Endodermal cell (in vitro differentiated cells): ENCODE measurements around the gene PEDS1. TPM values are rescaled to one million over a fixed set of nuclear protein-coding genes. Genes with fewer than 3 reads are reported as not detected.

Experiments used
- DNase-seq: peaks from one replicate; pipeline ENCODE4 v3.0.0-alpha.2; 2017
- H3K27ac ChIP-seq: 2 replicates; pipeline ENCODE4 v1.5.1; 2013; ENCODE audit warnings: mild to moderate bottlenecking, low read depth, low read length, moderate library complexity
- H3K27me3 ChIP-seq: 2 replicates; pipeline ENCODE4 v1.6.1; 2013; ENCODE audit warnings: mild to moderate bottlenecking, low read length, moderate library complexity; ENCODE audit not compliant: insufficient read depth, control insufficient read depth, poor library complexity, severe bottlenecking
- H3K36me3 ChIP-seq: 2 replicates; pipeline ENCODE4 v1.7.0; 2013; ENCODE audit warnings: mild to moderate bottlenecking, low read length, moderate library complexity; ENCODE audit not compliant: control insufficient read depth, insufficient read depth
- H3K4me1 ChIP-seq: one replicate; pipeline ENCODE4 v1.7.0; 2013; ENCODE audit warnings: low read length; ENCODE audit not compliant: control insufficient read depth, insufficient read depth
- H3K4me3 ChIP-seq: 2 replicates; pipeline ENCODE4 v1.5.1; 2013; ENCODE audit warnings: mild to moderate bottlenecking, low read length, moderate library complexity
- H3K9ac ChIP-seq: 2 replicates; pipeline ENCODE4 v1.6.1; 2013; ENCODE audit warnings: mild to moderate bottlenecking, low read length, moderate library complexity; ENCODE audit not compliant: poor library complexity, severe bottlenecking; ENCODE audit errors: extremely low read depth
- H3K9me3 ChIP-seq: 2 replicates; pipeline ENCODE4 v1.6.1; 2013; ENCODE audit warnings: mild to moderate bottlenecking, low read length, moderate library complexity; ENCODE audit not compliant: control insufficient read depth
- H3K27ac Mint-ChIP-seq: 2 replicates; pipeline ENCODE4 v1.8.0; 2020; ENCODE audit warnings: mixed read lengths
- H3K27me3 Mint-ChIP-seq: 2 replicates; pipeline ENCODE4 v1.8.0; 2021; ENCODE audit warnings: mild to moderate bottlenecking, mixed read lengths; ENCODE audit not compliant: insufficient read depth
- H3K36me3 Mint-ChIP-seq: 2 replicates; pipeline ENCODE4 v1.8.0; 2020; ENCODE audit warnings: low read depth, mixed read lengths
- H3K4me1 Mint-ChIP-seq: 2 replicates; pipeline ENCODE4 v1.8.0; 2020; ENCODE audit warnings: mixed read lengths
- H3K4me3 Mint-ChIP-seq: 2 replicates; pipeline ENCODE4 v1.8.0; 2020; ENCODE audit warnings: mild to moderate bottlenecking, moderate library complexity, mixed read lengths
- H3K9me3 Mint-ChIP-seq: 2 replicates; pipeline ENCODE4 v1.8.0; 2020; ENCODE audit warnings: mild to moderate bottlenecking, mixed read lengths
- CTCF ChIP-seq: fragments of 200-600 bp; sonication (generic); conservative IDR thresholded peaks from 2 replicates; pipeline ENCODE4 v1.5.0; 2021; ENCODE audit warnings: antibody characterized with exemption, mild to moderate bottlenecking
- WGBS, 2 experiments: methylation state at CpG; one replicate each; pipeline versions ENCODE4 v1.1.5 to v1.1.7; 2013; ENCODE audit warnings: missing lambda C conversion rate in 2 of 2, mixed read lengths in 1 of 2; ENCODE audit not compliant: insufficient coverage in 1 of 2, insufficient read length in 1 of 2; 5-methylcytosine and 5-hydroxymethylcytosine counted together
- total RNA-seq, 2 donors: library from RNA; stranded (reverse); fragmentation: NEBNext Ultra II Directional in 1 of 2; extraction: Animal tissue kit (Norgen Biotek cat#: 25700) in 1 of 2; gene quantifications; 2 replicates in 1 of 2; 3 replicates in 1 of 2; pipeline ENCODE4 v1.2.1, GENCODE V29; 2021

Gene PEDS1
- total RNA-seq, 2 donors from 2014 or later: 28.0 to 30.9 TPM

GRCh38 chr20:50188287-50188688 lies 34.8 kb upstream of the PEDS1 start:
- Histone ChIP-seq H3K27me3 (no peaks in the 10 kb centered on the region), H3K4me3 (no peak overlapping the region), H3K4me1 (peaks cover 2% of the 10 kb centered on the region), H3K9ac (no peak overlapping the region), H3K36me3 (no peaks in the 10 kb centered on the region), H3K9me3 (no peaks in the 10 kb centered on the region), H3K27ac (no peak overlapping the region)
- no peaks in the 10 kb centered on the region for H3K36me3 Mint-ChIP-seq
- H3K27me3 Mint-ChIP-seq: peaks cover 19% of the 10 kb centered on the region
- H3K4me3 Mint-ChIP-seq: no peak overlapping the region
- no peaks in the 10 kb centered on the region for H3K9me3 Mint-ChIP-seq
- no peak for DNase-seq
- no peak for TF ChIP-seq CTCF
- no peak overlapping the region for H3K27ac Mint-ChIP-seq
- H3K4me1 Mint-ChIP-seq: peaks cover 10% of the 10 kb centered on the region
- WGBS, 2 experiments: 92 to 100% methylated on average over 3 to 6 of the region's 6 CpGs

DNA sequence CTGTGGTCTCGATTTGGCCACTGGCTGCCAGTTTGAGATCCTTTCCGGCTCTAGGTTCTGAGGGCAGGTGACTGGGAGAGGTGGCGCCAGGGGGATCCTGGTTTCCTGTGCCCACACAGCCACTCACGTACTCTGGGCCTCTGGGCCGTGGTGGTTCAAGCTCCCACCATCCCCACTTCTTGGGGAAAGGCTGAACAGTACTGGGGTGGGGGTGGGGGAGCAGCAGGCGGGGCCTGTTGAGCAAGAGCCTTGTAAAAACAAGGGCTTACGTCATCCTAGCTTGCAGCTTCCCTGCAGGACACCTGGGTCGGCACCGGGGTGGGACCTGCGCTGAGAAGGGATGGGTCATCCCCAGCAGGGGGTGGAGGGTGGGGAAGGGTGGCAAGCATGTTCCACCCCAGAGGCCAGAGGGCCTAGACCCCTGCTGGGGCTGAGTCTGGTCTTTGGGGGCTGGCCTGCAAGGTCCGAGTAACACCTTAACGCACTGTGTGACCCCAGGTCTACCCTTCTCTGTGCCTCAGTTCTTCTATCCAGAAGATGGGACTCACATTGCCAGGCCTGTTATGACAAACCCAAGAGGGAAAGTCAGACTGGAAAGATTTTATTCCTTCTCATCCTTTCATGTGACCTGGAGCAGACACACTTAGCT lies 34.0 kb upstream of the PEDS1 start:
- Histone ChIP-seq H3K36me3 (no peaks in the 10 kb centered on the region), H3K27me3 (no peaks in the 10 kb centered on the region), H3K9ac (no peak overlapping the region), H3K27ac (no peak overlapping the region), H3K4me1 (no peaks in the 10 kb centered on the region), H3K9me3 (no peaks in the 10 kb centered on the region), H3K4me3 (no peak overlapping the region)
- no peak for TF ChIP-seq CTCF
- Mint-ChIP-seq H3K27me3 (peaks cover 16% of the 10 kb centered on the region), H3K36me3 (no peaks in the 10 kb centered on the region), H3K4me3 (no peak overlapping the region), H3K9me3 (no peaks in the 10 kb centered on the region), H3K27ac (no peak overlapping the region), H3K4me1 (peaks cover 3% of the 10 kb centered on the region)
- 74 to 78% methylated on average over 8 to 12 of the region's 12 CpGs for WGBS, 2 experiments
- DNase-seq: peak; percentile 70

DNA sequence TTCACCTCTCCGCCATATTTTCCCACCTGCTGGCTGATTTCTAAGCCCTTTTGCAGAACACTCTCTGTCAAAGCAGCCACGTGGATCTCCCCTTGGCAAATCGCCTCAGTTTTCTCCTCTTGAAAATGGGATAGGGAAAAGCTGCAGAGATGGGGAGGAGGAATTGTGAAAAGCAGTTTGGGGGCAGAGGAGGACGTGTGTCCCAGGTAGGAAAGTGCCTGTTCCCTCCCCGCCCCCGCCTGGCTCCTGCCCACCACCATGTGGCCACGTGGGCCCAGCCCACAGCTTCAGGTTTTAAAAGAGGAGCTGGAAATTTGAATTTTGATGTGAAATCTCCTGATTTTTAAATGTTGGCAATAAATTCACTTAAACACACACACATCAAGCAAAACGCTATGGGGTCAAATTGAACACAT lies 33.5 kb upstream of the PEDS1 start:
- H3K4me3 Mint-ChIP-seq: no peak overlapping the region
- Histone ChIP-seq H3K27ac (no peak overlapping the region), H3K36me3 (no peaks in the 10 kb centered on the region), H3K4me1 (no peaks in the 10 kb centered on the region), H3K9ac (no peak overlapping the region), H3K27me3 (no peaks in the 10 kb centered on the region), H3K9me3 (no peaks in the 10 kb centered on the region), H3K4me3 (no peak overlapping the region)
- no peak overlapping the region for H3K27ac Mint-ChIP-seq
- H3K9me3 Mint-ChIP-seq: no peaks in the 10 kb centered on the region
- peaks cover 16% of the 10 kb centered on the region for H3K27me3 Mint-ChIP-seq
- DNase-seq: peak; percentile 53
- no peaks in the 10 kb centered on the region for H3K36me3 Mint-ChIP-seq
- TF ChIP-seq CTCF: no peak
- 77 to 78% methylated on average over 3 to 8 of the region's 8 CpGs for WGBS, 2 experiments
- no peaks in the 10 kb centered on the region for H3K4me1 Mint-ChIP-seq
